T-cell (primary cell): Measurements from ENCODE around the gene SLC16A3. TPM values are rescaled to one million over a fixed set of nuclear protein-coding genes. Genes with fewer than 3 reads are reported as not detected.

ENCODE experiments used
- ATAC-seq, 4 experiments: fragments of 200-7000 bp in 3 of 4; fragments of 150-1000 bp in 1 of 4; cut with Tn5 transposase; replicated peaks in 1 of 4; 1 replicate in 3 of 4; 2 replicates in 1 of 4; pipeline ENCODE4 v1.10.0; 2021; ENCODE audit warnings: moderate library complexity in 3 of 4, mild to moderate bottlenecking in 2 of 4, moderate number of reproducible peaks in 1 of 4
- CTCF ChIA-PET, 2 donors: fragments of 300-600 bp; sonication (Branson Sonifier 250); formaldehyde crosslinking; loops; one replicate each; lab custom pipeline; 2022; ENCODE audit warnings: antibody characterized with exemption in 2 of 2; lab: Charles Lee
- POLR2A ChIA-PET, 2 donors: fragments of 300-600 bp; sonication (Branson Sonifier 250); formaldehyde crosslinking; loops; one replicate each; lab custom pipeline; 2022; ENCODE audit warnings: antibody characterized with exemption in 2 of 2; lab: Charles Lee
- DNase-seq, 35 experiments: peaks; one replicate each; pipeline versions ENCODE4 v3.0.0 to v3.0.0-alpha.2; 2013 to 2023
- H3K27ac ChIP-seq: one replicate; pipeline ENCODE4 v1.5.1; 2013; ENCODE audit warnings: low read length
- H3K27me3 ChIP-seq, 2 experiments: replicated peaks in 1 of 2; 1 replicate in 1 of 2; 2 replicates in 1 of 2; pipeline versions ENCODE4 v1.6.1 to v1.7.0; 2013; ENCODE audit warnings: low read length in 1 of 2, mixed read lengths in 1 of 2; ENCODE audit not compliant: control insufficient read depth in 2 of 2, insufficient read depth in 2 of 2; ENCODE audit errors: extremely low read depth in 1 of 2
- H3K36me3 ChIP-seq, 2 donors: 1 replicate in 1 of 2; 2 replicates in 1 of 2; pipeline versions ENCODE4 v1.6.1 to v1.7.0; 2013; ENCODE audit warnings: low read length in 1 of 2; ENCODE audit not compliant: control insufficient read depth in 2 of 2, insufficient read depth in 1 of 2; ENCODE audit errors: extremely low read depth in 1 of 2
- H3K4me1 ChIP-seq, 2 experiments: 1 replicate in 1 of 2; 2 replicates in 1 of 2; pipeline versions ENCODE4 v1.6.1 to v1.7.0; 2013; ENCODE audit warnings: low read length in 2 of 2, mixed read lengths in 1 of 2; ENCODE audit not compliant: insufficient read depth in 2 of 2, control insufficient read depth in 1 of 2; ENCODE audit errors: extremely low read depth in 1 of 2
- H3K4me3 ChIP-seq, 2 donors: 1 replicate in 1 of 2; 2 replicates in 1 of 2; pipeline versions ENCODE4 v1.5.1 to v1.7.0; 2013; ENCODE audit warnings: mild to moderate bottlenecking in 2 of 2, low read length in 1 of 2, moderate library complexity in 1 of 2; ENCODE audit not compliant: control insufficient read depth in 1 of 2; ENCODE audit errors: extremely low read depth in 1 of 2
- H3K9me3 ChIP-seq: 2 replicates; pipeline ENCODE4 v1.7.0; 2013
- H3K27ac Mint-ChIP-seq, 2 donors: one replicate each; pipeline ENCODE4 v1.8.0; 2020 to 2021; ENCODE audit warnings: mild to moderate bottlenecking in 2 of 2, mixed read lengths in 2 of 2
- H3K27me3 Mint-ChIP-seq, 2 donors: one replicate each; pipeline ENCODE4 v1.8.0; 2021 to 2022; ENCODE audit warnings: mixed read lengths in 2 of 2
- H3K36me3 Mint-ChIP-seq: one replicate; pipeline ENCODE4 v1.8.0; 2021; ENCODE audit warnings: mixed read lengths
- H3K4me1 Mint-ChIP-seq, 3 donors: one replicate each; pipeline ENCODE4 v1.8.0; 2020 to 2022; ENCODE audit warnings: mixed read lengths in 3 of 3, mild to moderate bottlenecking in 1 of 3
- H3K4me3 Mint-ChIP-seq, 3 donors: one replicate each; pipeline ENCODE4 v1.8.0; 2020 to 2022; ENCODE audit warnings: mild to moderate bottlenecking in 3 of 3, mixed read lengths in 3 of 3, moderate library complexity in 3 of 3
- H3K9me3 Mint-ChIP-seq, 3 donors: one replicate each; pipeline ENCODE4 v1.8.0; 2020 to 2022; ENCODE audit warnings: mixed read lengths in 3 of 3
- WGBS: methylation state at CpG from one replicate; pipeline ENCODE4 v1.1.5; 2013; ENCODE audit warnings: missing lambda C conversion rate; ENCODE audit not compliant: insufficient coverage; 5-methylcytosine and 5-hydroxymethylcytosine counted together
- total RNA-seq, 35 experiments: library from RNA in 6 of 35; stranded (reverse) in 6 of 35; fragments of 120-200 nt in 1 of 35; gene quantifications; one replicate each; pipeline versions ENCODE4 v1.2.1 to v1.2.4 and lab custom pipeline; 2013 to 2026

The SLC16A3 gene
- total RNA-seq, 5 donors from 2014 or later (not counting 1 experiment from before 2014, with no cell fraction given): 31.9 to 47.3 (median 40.9) TPM

GRCh38 chr17:82244413-82245133 is 15.7 kb downstream of the SLC16A3 start:
- H3K36me3 Mint-ChIP-seq: peaks cover 42% of the 10 kb centered on the region

GRCh38 chr17:82245134-82246039 is 16.5 kb downstream of the SLC16A3 start:
- H3K4me3 Mint-ChIP-seq: no peak overlapping the region
- POLR2A ChIA-PET: interaction anchor here in 1 of 2 donors (0.6 kb wide), 1 partner anchor 25 kb away, joined by 4 read pairs; no protein-coding TSS in a partner anchor
- Histone ChIP-seq H3K27ac (no peak overlapping the region), H3K4me1 (peaks cover 15 to 56% of the 10 kb centered on the region in 2 experiments), H3K4me3 (no peak overlapping the region), H3K36me3 (peaks cover 39 to 80% of the 10 kb centered on the region in 2 donors), H3K27me3 (no peaks in the 10 kb centered on the region), H3K9me3 (no peaks in the 10 kb centered on the region)
- ATAC-seq: no peak
- H3K9me3 Mint-ChIP-seq: no peaks in the 10 kb centered on the region
- no peak overlapping the region for H3K27ac Mint-ChIP-seq
- peaks cover 30 to 50% (median 49%) of the 10 kb centered on the region in 3 donors for H3K4me1 Mint-ChIP-seq
- 96% methylated on average over 40 of the region's 47 CpGs for WGBS
- DNase-seq: no peak
- peaks cover 48% of the 10 kb centered on the region for H3K36me3 Mint-ChIP-seq
- CTCF ChIA-PET: no interaction called here
- no peaks in the 10 kb centered on the region for H3K27me3 Mint-ChIP-seq

More at GRCh38 chr17:82244413-82245133, 15.7 kb downstream of the SLC16A3 start:
- no peak for ATAC-seq
- H3K4me3 ChIP-seq: no peak overlapping the region
- H3K9me3 ChIP-seq: no peaks in the 10 kb centered on the region
- H3K27me3 ChIP-seq: no peaks in the 10 kb centered on the region
- peak in 4 of 35 experiments; percentile 31 to 49 (median 40) for DNase-seq
- ChIA-PET POLR2A (interaction anchor here in 1 of 2 donors (0.6 kb wide), 1 partner anchor 25 kb away, joined by 4 read pairs; no protein-coding TSS in a partner anchor), CTCF (interaction anchor here in 1 of 2 donors (0.7 kb wide), 1 partner anchor 76 kb away, joined by 3 read pairs; no protein-coding TSS in a partner anchor)
- H3K4me1 ChIP-seq: peaks cover 21 to 58% of the 10 kb centered on the region in 2 experiments
- WGBS: 95% methylated on average over 34 of the region's 39 CpGs
- H3K36me3 ChIP-seq: peaks cover 36 to 72% of the 10 kb centered on the region in 2 donors
- Mint-ChIP-seq H3K4me1 (peaks cover 38 to 57% (median 55%) of the 10 kb centered on the region in 3 donors), H3K4me3 (no peak overlapping the region), H3K27ac (peak overlapping the region; percentile 43 to 66), H3K27me3 (no peaks in the 10 kb centered on the region), H3K9me3 (no peaks in the 10 kb centered on the region)
- no peak overlapping the region for H3K27ac ChIP-seq

GRCh38 chr17:82246040-82246364 is 17.2 kb downstream of the SLC16A3 start:
- peaks cover 43 to 86% of the 10 kb centered on the region in 2 donors for H3K36me3 ChIP-seq
- H3K4me3 ChIP-seq: no peak overlapping the region
- peaks cover 9 to 51% of the 10 kb centered on the region in 2 experiments for H3K4me1 ChIP-seq
- H3K27ac ChIP-seq: no peak overlapping the region
- H3K4me1 Mint-ChIP-seq: peaks cover 25 to 44% (median 44%) of the 10 kb centered on the region in 3 donors
- no peak overlapping the region for H3K4me3 Mint-ChIP-seq
- H3K27ac Mint-ChIP-seq: peak overlapping the region in 1 of 2 donors; percentile 34
- no peaks in the 10 kb centered on the region for H3K9me3 ChIP-seq
- no peaks in the 10 kb centered on the region for H3K27me3 Mint-ChIP-seq
- H3K36me3 Mint-ChIP-seq: peaks cover 52% of the 10 kb centered on the region
- H3K27me3 ChIP-seq: no peaks in the 10 kb centered on the region
- ChIA-PET CTCF (no interaction called here), POLR2A (no interaction called here)
- no peak for ATAC-seq
- no peak for DNase-seq
- H3K9me3 Mint-ChIP-seq: no peaks in the 10 kb centered on the region
- WGBS: 97% methylated on average over 5 of the region's 5 CpGs

- CTCF ChIA-PET: no interaction called here
- Mint-ChIP-seq H3K9me3 (no peaks in the 10 kb centered on the region), H3K36me3 (peaks cover 56% of the 10 kb centered on the region), H3K27me3 (no peaks in the 10 kb centered on the region), H3K4me3 (no peak overlapping the region), H3K27ac (peak overlapping the region; percentile 39 to 58), H3K4me1 (peaks cover 21 to 41% (median 40%) of the 10 kb centered on the region in 3 donors)
- H3K4me3 ChIP-seq: no peak overlapping the region
- H3K9me3 ChIP-seq: no peaks in the 10 kb centered on the region
- POLR2A ChIA-PET: interaction anchor here in 1 of 2 donors (0.7 kb wide), 1 partner anchor 67 kb away, joined by 3 read pairs; no protein-coding TSS in a partner anchor
- DNase-seq: no peak
- H3K27me3 ChIP-seq: no peaks in the 10 kb centered on the region
- no peak overlapping the region for H3K27ac ChIP-seq
- peaks cover 43 to 92% of the 10 kb centered on the region in 2 donors for H3K36me3 ChIP-seq
- WGBS: 92% methylated on average over 18 of the region's 27 CpGs
- no peak for ATAC-seq
- H3K4me1 ChIP-seq: peaks cover 4 to 45% of the 10 kb centered on the region in 2 experiments
Measured at GRCh38 chr17:82246365-82247181, 17.7 kb downstream of the SLC16A3 start.

- Histone ChIP-seq H3K4me1 (peaks cover 0 to 38% of the 10 kb centered on the region in 2 experiments), H3K36me3 (peaks cover 47 to 97% of the 10 kb centered on the region in 2 donors), H3K4me3 (no peak overlapping the region), H3K9me3 (no peaks in the 10 kb centered on the region), H3K27ac (no peak overlapping the region), H3K27me3 (no peaks in the 10 kb centered on the region)
- Mint-ChIP-seq H3K4me3 (no peak overlapping the region), H3K27ac (peak overlapping the region; percentile 39 to 58), H3K4me1 (peaks cover 18 to 36% (median 35%) of the 10 kb centered on the region in 3 donors), H3K9me3 (no peaks in the 10 kb centered on the region), H3K27me3 (no peaks in the 10 kb centered on the region), H3K36me3 (peaks cover 60% of the 10 kb centered on the region)
- DNase-seq (no peak), ATAC-seq (no peak)
- ChIA-PET CTCF (no interaction called here), POLR2A (no interaction called here)
- 78% methylated on average over 15 of the region's 22 CpGs for WGBS
Measured at GRCh38 chr17:82247182-82247823, 18.5 kb downstream of the SLC16A3 start.
